Progenitor cell of endocrine pancreas (in vitro differentiated cells): ENCODE data around the gene SUSD3. TPM values are rescaled to one million over a fixed set of nuclear protein-coding genes. Genes with fewer than 3 reads are reported as not detected.

Experiments
- DNase-seq: peaks from one replicate; pipeline ENCODE4 v3.0.0; 2021; ENCODE audit warnings: low spot score; ENCODE audit not compliant: unreplicated experiment
- H3K27ac Mint-ChIP-seq: 2 replicates; pipeline ENCODE4 v1.8.0; 2021; ENCODE audit warnings: mild to moderate bottlenecking, moderate library complexity, mixed read lengths
- H3K27me3 Mint-ChIP-seq: 2 replicates; pipeline ENCODE4 v1.8.0; 2021; ENCODE audit warnings: mixed read lengths
- H3K36me3 Mint-ChIP-seq: 2 replicates; pipeline ENCODE4 v1.8.0; 2022; ENCODE audit warnings: mixed read lengths; ENCODE audit not compliant: insufficient read depth
- H3K4me1 Mint-ChIP-seq: 2 replicates; pipeline ENCODE4 v1.8.0; 2021; ENCODE audit warnings: low read depth, mixed read lengths
- H3K4me3 Mint-ChIP-seq: 2 replicates; pipeline ENCODE4 v1.8.0; 2021; ENCODE audit warnings: low read depth, mild to moderate bottlenecking, moderate library complexity, mixed read lengths
- H3K9me3 Mint-ChIP-seq: 2 replicates; pipeline ENCODE4 v1.8.0; 2021; ENCODE audit warnings: low read depth, mixed read lengths
- total RNA-seq: library from RNA; stranded (reverse); gene quantifications from 2 replicates; pipeline ENCODE4 v1.2.1, GENCODE V29; 2021
- TF ChIP-seq, protein P1 (sequence below): fragments of 200-600 bp; sonication (generic); IDR thresholded peaks from one replicate; pipeline ENCODE4 v1.5.0; 2021; ENCODE audit warnings: antibody characterized with exemption, mild to moderate bottlenecking; ENCODE audit not compliant: unreplicated experiment

The SUSD3 gene
- total RNA-seq, 1 donor from 2014 or later: 0.43 TPM

DNA sequence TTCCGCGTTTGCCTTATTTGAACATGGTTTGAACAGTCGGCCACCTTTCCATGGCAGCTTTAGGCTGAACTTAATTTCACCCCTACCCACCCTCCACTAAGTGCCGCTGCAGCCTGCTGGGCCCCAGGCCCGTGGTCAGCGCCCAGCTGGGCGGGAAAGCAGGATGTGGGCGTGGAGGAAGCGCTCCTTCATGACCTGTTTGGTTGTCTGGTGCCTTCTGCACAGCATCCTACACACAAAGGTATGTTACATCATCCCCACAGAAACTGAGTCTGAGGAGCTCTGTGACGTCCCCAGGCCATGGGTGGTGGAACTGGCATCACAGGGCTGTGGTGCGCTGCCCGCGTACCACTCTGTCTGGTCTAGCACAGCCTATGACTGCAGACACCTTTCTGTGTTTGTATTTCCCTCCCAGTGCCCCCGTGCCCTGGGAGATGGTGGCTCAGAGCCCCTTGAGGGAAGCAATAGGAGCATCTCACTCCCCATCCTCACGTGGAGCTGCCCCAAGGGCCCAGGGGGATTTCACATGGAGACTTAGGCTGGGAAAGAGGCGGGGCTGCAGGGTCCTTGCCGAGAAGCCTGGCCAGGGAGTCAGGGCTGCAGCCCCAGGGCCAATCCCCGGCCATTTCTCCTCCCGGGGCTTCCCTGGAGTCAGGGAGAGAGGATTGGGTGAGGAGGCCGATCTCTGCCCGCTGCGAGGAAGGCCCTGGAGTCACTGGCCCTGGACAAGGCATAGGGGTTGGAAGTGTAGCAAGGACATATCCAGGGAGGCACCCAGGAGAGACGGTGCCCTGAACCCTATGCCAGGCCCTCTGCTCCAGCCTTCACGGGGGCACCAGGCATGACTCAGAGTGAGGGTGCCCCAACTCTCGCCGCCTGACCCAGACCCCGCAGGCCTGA, 37.5 kb upstream of the SUSD3 start:
- DNase-seq: no peak
- H3K9me3 Mint-ChIP-seq: no peaks in the 10 kb centered on the region
- peaks cover 4% of the 10 kb centered on the region for H3K36me3 Mint-ChIP-seq
- TF ChIP-seq, protein P1, sequence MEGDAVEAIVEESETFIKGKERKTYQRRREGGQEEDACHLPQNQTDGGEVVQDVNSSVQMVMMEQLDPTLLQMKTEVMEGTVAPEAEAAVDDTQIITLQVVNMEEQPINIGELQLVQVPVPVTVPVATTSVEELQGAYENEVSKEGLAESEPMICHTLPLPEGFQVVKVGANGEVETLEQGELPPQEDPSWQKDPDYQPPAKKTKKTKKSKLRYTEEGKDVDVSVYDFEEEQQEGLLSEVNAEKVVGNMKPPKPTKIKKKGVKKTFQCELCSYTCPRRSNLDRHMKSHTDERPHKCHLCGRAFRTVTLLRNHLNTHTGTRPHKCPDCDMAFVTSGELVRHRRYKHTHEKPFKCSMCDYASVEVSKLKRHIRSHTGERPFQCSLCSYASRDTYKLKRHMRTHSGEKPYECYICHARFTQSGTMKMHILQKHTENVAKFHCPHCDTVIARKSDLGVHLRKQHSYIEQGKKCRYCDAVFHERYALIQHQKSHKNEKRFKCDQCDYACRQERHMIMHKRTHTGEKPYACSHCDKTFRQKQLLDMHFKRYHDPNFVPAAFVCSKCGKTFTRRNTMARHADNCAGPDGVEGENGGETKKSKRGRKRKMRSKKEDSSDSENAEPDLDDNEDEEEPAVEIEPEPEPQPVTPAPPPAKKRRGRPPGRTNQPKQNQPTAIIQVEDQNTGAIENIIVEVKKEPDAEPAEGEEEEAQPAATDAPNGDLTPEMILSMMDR: no peak
- H3K27ac Mint-ChIP-seq: no peak overlapping the region
- no peaks in the 10 kb centered on the region for H3K27me3 Mint-ChIP-seq
- no peak overlapping the region for H3K4me3 Mint-ChIP-seq
- H3K4me1 Mint-ChIP-seq: no peaks in the 10 kb centered on the region

DNA sequence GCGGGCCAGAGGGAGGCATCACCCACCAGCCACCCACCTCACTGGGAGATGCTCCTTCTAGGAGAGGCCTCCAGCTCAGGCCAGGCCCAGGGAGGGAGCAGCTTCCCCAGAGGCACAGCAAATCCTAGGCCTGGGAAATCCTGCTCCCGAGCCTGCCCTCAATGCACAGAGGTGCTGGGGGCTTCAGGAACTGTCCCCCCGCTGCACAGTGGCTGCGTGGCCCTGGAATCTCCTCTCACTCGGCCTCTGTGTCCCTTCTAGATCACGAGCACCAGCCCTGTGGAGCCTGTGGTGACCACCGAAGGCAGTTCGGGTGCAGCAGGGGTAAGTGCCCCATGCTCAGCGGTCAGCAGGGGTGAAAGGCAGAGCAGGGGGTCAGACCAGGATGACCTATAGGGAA, 36.4 kb upstream of the SUSD3 start:
- Mint-ChIP-seq H3K4me3 (no peak overlapping the region), H3K36me3 (peaks cover 4% of the 10 kb centered on the region)

DNA sequence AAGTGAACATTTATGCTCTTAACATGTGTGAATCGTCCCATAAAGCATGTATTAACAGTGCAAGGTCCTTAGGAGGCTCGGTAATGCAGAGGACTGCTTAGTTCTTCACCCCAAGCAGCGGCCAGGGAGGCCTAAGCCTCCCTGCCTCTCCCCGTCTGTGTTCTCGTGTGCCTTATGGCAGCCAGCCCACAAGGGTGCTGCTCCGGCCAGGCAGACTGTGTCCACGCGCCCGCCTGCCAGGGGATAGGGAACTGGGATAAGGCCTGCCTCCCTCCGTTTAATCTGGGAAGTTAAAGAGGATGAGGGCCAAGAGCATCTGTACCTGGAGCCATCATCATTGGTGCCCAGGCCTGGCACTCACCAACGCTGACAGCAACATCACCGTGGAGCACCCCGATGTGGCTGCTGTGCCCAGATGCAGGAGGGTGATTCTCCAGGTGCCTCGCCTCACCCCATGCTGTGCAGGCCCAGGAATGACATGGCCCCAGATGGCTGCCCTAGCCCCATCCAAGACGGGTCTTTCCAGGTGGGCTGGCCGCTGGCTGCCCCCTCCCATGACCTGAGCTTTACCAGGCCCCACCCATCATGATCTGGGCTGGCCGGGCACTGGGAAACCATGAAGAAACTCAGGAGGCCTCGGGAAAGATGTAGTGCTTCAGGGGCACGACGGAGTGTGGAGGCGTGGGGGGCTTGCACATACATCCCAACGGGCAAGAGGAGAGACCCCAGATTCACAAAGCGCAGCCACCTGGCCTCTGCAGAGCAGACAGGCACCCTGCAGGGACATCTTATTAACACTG, 35.6 kb upstream of the SUSD3 start:
- Mint-ChIP-seq H3K27ac (no peak overlapping the region), H3K4me3 (no peak overlapping the region), H3K36me3 (peaks cover 4% of the 10 kb centered on the region), H3K4me1 (no peaks in the 10 kb centered on the region), H3K27me3 (no peaks in the 10 kb centered on the region), H3K9me3 (no peaks in the 10 kb centered on the region)
- TF ChIP-seq, protein P1: no peak
- no peak for DNase-seq

More for the DNA sequence above, 36.4 kb upstream of the SUSD3 start:
- no peaks in the 10 kb centered on the region for H3K27me3 Mint-ChIP-seq
- H3K4me1 Mint-ChIP-seq: no peaks in the 10 kb centered on the region
- H3K27ac Mint-ChIP-seq: no peak overlapping the region
- DNase-seq: no peak
- H3K9me3 Mint-ChIP-seq: no peaks in the 10 kb centered on the region
- TF ChIP-seq, protein P1: no peak

DNA sequence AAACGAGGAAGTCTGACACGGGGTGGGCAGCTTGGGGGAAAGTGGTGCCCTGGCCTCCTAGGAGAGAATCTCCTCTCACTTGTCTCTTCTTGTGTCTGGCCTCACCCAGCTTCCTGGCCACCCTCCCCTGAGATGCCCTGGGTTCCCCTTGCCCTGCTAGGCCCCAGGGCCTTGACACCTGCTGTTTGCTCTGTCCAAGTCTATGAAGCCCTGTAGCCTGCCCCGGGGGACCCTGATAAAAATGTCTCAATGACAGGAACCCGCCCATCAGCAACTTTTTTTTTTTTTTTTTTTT, 35.0 kb upstream of the SUSD3 start:
- H3K36me3 Mint-ChIP-seq: peaks cover 4% of the 10 kb centered on the region
- H3K4me3 Mint-ChIP-seq: no peak overlapping the region

DNA sequence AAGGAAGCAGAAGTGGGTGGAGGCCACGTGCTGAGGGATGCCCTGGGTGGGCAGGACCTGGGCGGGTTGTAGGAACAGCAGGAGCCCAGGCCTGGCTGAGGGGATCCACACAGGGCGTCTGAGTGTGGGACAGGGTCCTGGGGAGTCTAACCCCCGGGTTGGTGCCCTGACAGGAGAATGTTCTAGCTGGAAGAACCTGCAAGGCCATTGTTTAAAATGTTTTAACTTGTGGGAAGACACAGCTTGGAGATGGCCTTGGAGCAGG, 33.9 kb upstream of the SUSD3 start:
- no peaks in the 10 kb centered on the region for H3K4me1 Mint-ChIP-seq
- H3K4me3 Mint-ChIP-seq: no peak overlapping the region
- no peak overlapping the region for H3K27ac Mint-ChIP-seq
- no peak for DNase-seq
- TF ChIP-seq, protein P1: no peak
- H3K9me3 Mint-ChIP-seq: no peaks in the 10 kb centered on the region
- no peaks in the 10 kb centered on the region for H3K27me3 Mint-ChIP-seq
- no peaks in the 10 kb centered on the region for H3K36me3 Mint-ChIP-seq

More for the DNA sequence above, 35.0 kb upstream of the SUSD3 start:
- no peaks in the 10 kb centered on the region for H3K9me3 Mint-ChIP-seq
- DNase-seq: no peak
- no peaks in the 10 kb centered on the region for H3K27me3 Mint-ChIP-seq
- no peak overlapping the region for H3K27ac Mint-ChIP-seq
- TF ChIP-seq, protein P1: no peak
- H3K4me1 Mint-ChIP-seq: no peaks in the 10 kb centered on the region
